Gastroesophageal sphincter (tissue), 4 donors: ENCODE data around the gene BID. TPM values are rescaled to one million over a fixed set of nuclear protein-coding genes. Genes with fewer than 3 reads are reported as not detected.
"Not testable (repeated sequence)": the region's sequence is repeated elsewhere in the genome, so short reads cannot be mapped to it uniquely, and the experiment has no call there.

Experiments
- ATAC-seq: fragments of 150-250 bp; one replicate; pipeline ENCODE4 v1.9.1; 2016; ENCODE audit warnings: mild to moderate bottlenecking, moderate library complexity
- H3K27ac ChIP-seq, 4 donors: fragments of 200-600 bp; sonication (generic) in 3 of 4; 1 replicate in 3 of 4; 2 replicates in 1 of 4; pipeline ENCODE4 v1.5.1; 2016 to 2019
- H3K27me3 ChIP-seq: fragments of 200-600 bp; sonication (generic); one replicate; pipeline ENCODE4 v1.5.1; 2019
- H3K36me3 ChIP-seq, 2 donors: fragments of 200-600 bp; sonication (generic); one replicate each; pipeline ENCODE4 v1.5.1; 2019; ENCODE audit warnings: control low read depth in 1 of 2
- H3K4me1 ChIP-seq, 3 donors: fragments of 200-600 bp; sonication (generic); 1 replicate in 2 of 3; 2 replicates in 1 of 3; pipeline ENCODE4 v1.5.1; 2016 to 2019; ENCODE audit warnings: control low read depth in 2 of 3
- H3K4me3 ChIP-seq, 2 donors: fragments of 200-600 bp; sonication (generic); one replicate each; pipeline ENCODE4 v1.5.1; 2019; ENCODE audit warnings: mild to moderate bottlenecking in 1 of 2, moderate library complexity in 1 of 2
- H3K9me3 ChIP-seq, 3 donors: fragments of 200-600 bp; sonication (generic); one replicate each; pipeline ENCODE4 v1.5.1; 2017 to 2019; ENCODE audit warnings: control low read depth in 2 of 3
- CTCF ChIP-seq, 4 experiments: fragments of 200-600 bp in 2 of 4; fragments of 450-650 bp in 2 of 4; sonication (generic) in 1 of 4; IDR thresholded peaks; one replicate each; pipeline ENCODE4 v1.5.1; 2017 to 2019; ENCODE audit warnings: antibody characterized with exemption in 4 of 4, mild to moderate bottlenecking in 2 of 4, moderate library complexity in 2 of 4
- EP300 ChIP-seq: sonication (generic); formaldehyde crosslinking; IDR thresholded peaks from one replicate; pipeline ENCODE4 v1.6.1; 2017; ENCODE audit warnings: antibody characterized with exemption, mild to moderate bottlenecking
- POLR2A ChIP-seq, 2 donors: fragments of 450-650 bp; IDR thresholded peaks; one replicate each; pipeline ENCODE4 v1.6.1; 2017; ENCODE audit warnings: antibody characterized with exemption in 2 of 2, mild to moderate bottlenecking in 2 of 2, moderate library complexity in 1 of 2
- POLR2AphosphoS5 ChIP-seq: sonication (generic); formaldehyde crosslinking; IDR thresholded peaks from one replicate; pipeline ENCODE4 v1.6.1; 2017; ENCODE audit warnings: antibody characterized with exemption
- WGBS, 2 donors: methylation state at CpG; one replicate each; pipeline ENCODE4 v1.1.5; 2018; ENCODE audit warnings: low coverage in 1 of 2; 5-methylcytosine and 5-hydroxymethylcytosine counted together
- total RNA-seq, 4 donors: library from RNA; depleted of rRNA; stranded (reverse); fragments of >200 nt; gene quantifications; one replicate each; pipeline ENCODE4 v1.1.0, GENCODE V29; 2016

BID gene
- total RNA-seq, 4 donors from 2014 or later: 5.9 to 34.5 (median 21.4) TPM

GRCh38 chr22:17699696-17700340 is 74.5 kb downstream of the BID start:
- no peak for TF ChIP-seq POLR2AphosphoS5
- TF ChIP-seq POLR2A (IDR thresholded peaks at IDR 0.05): no peak
- no peak for TF ChIP-seq CTCF (IDR thresholded peaks at IDR 0.05)
- no peak for TF ChIP-seq EP300
- no peaks in the 10 kb centered on the region for H3K27me3 ChIP-seq
- no peak overlapping the region for H3K27ac ChIP-seq
- H3K4me1 ChIP-seq: no peaks in the 10 kb centered on the region
- no peaks in the 10 kb centered on the region for H3K9me3 ChIP-seq
- no peak overlapping the region for H3K4me3 ChIP-seq
- WGBS, 2 donors: 85 to 86% methylated on average over 7 of the region's 7 CpGs
- H3K36me3 ChIP-seq: peaks cover 0 to 37% of the 10 kb centered on the region in 2 donors
- ATAC-seq: no peak

DNA sequence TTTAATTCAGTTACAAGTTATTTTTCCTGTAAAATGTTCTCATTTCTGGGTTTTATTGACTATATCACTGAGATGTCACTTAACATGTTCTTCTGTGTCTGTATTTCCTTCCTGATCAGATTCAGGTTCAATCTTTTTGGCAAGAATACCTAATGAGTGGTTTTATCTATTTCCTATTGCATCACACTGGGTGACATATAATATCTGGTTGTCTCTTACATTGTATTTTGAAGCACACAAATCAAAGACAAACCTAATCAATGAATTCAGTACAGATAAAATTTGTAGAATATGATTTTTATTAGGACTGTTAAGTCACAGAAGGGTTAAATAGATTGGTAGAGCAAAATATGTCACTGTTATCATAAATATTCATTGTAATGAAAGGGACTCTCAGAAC is 75.3 kb downstream of the BID start:
- H3K9me3 ChIP-seq: no peaks in the 10 kb centered on the region
- H3K27me3 ChIP-seq: no peaks in the 10 kb centered on the region
- TF ChIP-seq EP300 (no peak), CTCF (IDR thresholded peaks at IDR 0.05) (no peak), POLR2AphosphoS5 (no peak), POLR2A (IDR thresholded peaks at IDR 0.05) (no peak)
- H3K27ac ChIP-seq: no peak overlapping the region
- H3K4me3 ChIP-seq: no peak overlapping the region
- no peaks in the 10 kb centered on the region for H3K4me1 ChIP-seq
- no peak for ATAC-seq
- H3K36me3 ChIP-seq: peaks cover 0 to 35% of the 10 kb centered on the region in 2 donors

GRCh38 chr22:17698276-17698675 is 76.0 kb downstream of the BID start:
- not testable (repeated sequence) for H3K27ac ChIP-seq
- 100% methylated on average over 1 of the region's 3 CpGs for whole genome bisulfite sequencing, 2 donors

GRCh38 chr22:17697196-17697595 is 77.1 kb downstream of the BID start:
- H3K4me3 ChIP-seq, H3K27me3 ChIP-seq, ATAC-seq, H3K4me1 ChIP-seq, H3K27ac ChIP-seq, H3K9me3 ChIP-seq: not testable (repeated sequence)
- peaks cover 0 to 24% of the 10 kb centered on the region in 2 donors for H3K36me3 ChIP-seq
- WGBS, 2 donors: 91 to 95% methylated on average over 6 to 10 of the region's 10 CpGs

More at GRCh38 chr22:17698276-17698675, 76.0 kb downstream of the BID start:
- not testable (repeated sequence) for H3K4me3 ChIP-seq, H3K9me3 ChIP-seq, H3K4me1 ChIP-seq, H3K27me3 ChIP-seq, ATAC-seq
- H3K36me3 ChIP-seq: peaks cover 0 to 32% of the 10 kb centered on the region in 2 donors

- Histone ChIP-seq H3K4me1 (no peaks in the 10 kb centered on the region), H3K9me3 (no peaks in the 10 kb centered on the region), H3K27ac (no peak overlapping the region), H3K4me3 (no peak overlapping the region), H3K36me3 (peaks cover 0 to 26% of the 10 kb centered on the region in 2 donors), H3K27me3 (no peaks in the 10 kb centered on the region)
- 90 to 92% methylated on average over 5 of the region's 5 CpGs for WGBS, 2 donors
- TF ChIP-seq POLR2AphosphoS5 (no peak), POLR2A (IDR thresholded peaks at IDR 0.05) (no peak), CTCF (IDR thresholded peaks at IDR 0.05) (no peak), EP300 (no peak)
- no peak for ATAC-seq
Measured at GRCh38 chr22:17695986-17696385, 78.3 kb downstream of the BID start.

DNA sequence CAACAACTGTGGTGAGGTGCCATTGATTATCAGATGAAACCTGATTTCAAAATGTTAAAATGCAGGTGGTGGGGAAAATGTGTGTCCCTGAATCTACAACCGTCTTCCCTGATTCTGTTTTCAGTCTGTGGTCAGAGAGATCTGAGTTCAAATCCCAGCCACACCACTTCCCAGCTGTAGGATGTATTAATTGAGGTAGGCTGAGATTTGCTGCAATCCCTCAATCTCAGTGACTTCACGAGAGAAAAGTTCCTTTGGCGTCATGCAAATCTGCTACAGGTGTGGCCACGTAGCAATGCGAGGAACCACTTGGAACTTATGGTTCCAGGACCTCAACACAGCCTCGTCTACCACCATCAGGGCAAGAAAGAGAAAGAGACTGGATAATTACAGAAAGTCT is 79.5 kb downstream of the BID start:
- Histone ChIP-seq H3K4me1 (no peaks in the 10 kb centered on the region), H3K36me3 (peaks cover 0 to 33% of the 10 kb centered on the region in 2 donors), H3K9me3 (no peaks in the 10 kb centered on the region), H3K27ac (no peak overlapping the region), H3K27me3 (no peaks in the 10 kb centered on the region), H3K4me3 (no peak overlapping the region)
- TF ChIP-seq POLR2AphosphoS5 (no peak), POLR2A (IDR thresholded peaks at IDR 0.05) (no peak), CTCF (IDR thresholded peaks at IDR 0.05) (no peak), EP300 (no peak)
- no peak for ATAC-seq
- WGBS, 2 donors: 94 to 97% methylated on average over 6 of the region's 6 CpGs
